8988T (cell line): Measurements from ENCODE around the gene PHACTR1.
A peak's percentile ranks its signal among the peaks of the same experiment; 100 is the strongest.

ENCODE experiments used
- DNase-seq: peaks from one replicate; pipeline ENCODE4 v3.0.0; 2011

The PHACTR1 gene

GRCh38 chr6:12803486-12803885 is 86.9 kb downstream of the PHACTR1 start:
- no peak for DNase-seq

GRCh38 chr6:12804952-12805645 is 88.5 kb downstream of the PHACTR1 start:
- no peak for DNase-seq

- no peak for DNase-seq
Measured at GRCh38 chr6:12806136-12806535, 89.6 kb downstream of the PHACTR1 start.

GRCh38 chr6:12806796-12807195 is 90.2 kb downstream of the PHACTR1 start:
- no peak for DNase-seq

- no peak for DNase-seq
Measured at GRCh38 chr6:12811519-12811918, 95.0 kb downstream of the PHACTR1 start.

GRCh38 chr6:12813321-12813720 is 96.8 kb downstream of the PHACTR1 start:
- DNase-seq: no peak

- no peak for DNase-seq
Measured at GRCh38 chr6:12814015-12814414, 97.4 kb downstream of the PHACTR1 start.

- no peak for DNase-seq
Measured at GRCh38 chr6:12815089-12815488, 98.5 kb downstream of the PHACTR1 start.

- no peak for DNase-seq
Measured at GRCh38 chr6:12815884-12816600, 99.5 kb downstream of the PHACTR1 start.

- no peak for DNase-seq
Measured at GRCh38 chr6:12818324-12818723, 101.8 kb downstream of the PHACTR1 start.

GRCh38 chr6:12823847-12824246 is 107.3 kb downstream of the PHACTR1 start:
- DNase-seq: no peak

GRCh38 chr6:12826584-12826983 is 110.0 kb downstream of the PHACTR1 start:
- no peak for DNase-seq

GRCh38 chr6:12827921-12828320 is 111.4 kb downstream of the PHACTR1 start:
- DNase-seq: no peak

- DNase-seq: no peak
Measured at GRCh38 chr6:12832226-12832735, 115.7 kb downstream of the PHACTR1 start.

GRCh38 chr6:12836009-12836408 is 119.4 kb downstream of the PHACTR1 start:
- DNase-seq: no peak

GRCh38 chr6:12841619-12842018 is 125.1 kb downstream of the PHACTR1 start:
- no peak for DNase-seq

GRCh38 chr6:12842114-12842513 is 125.5 kb downstream of the PHACTR1 start:
- DNase-seq: no peak

GRCh38 chr6:12842658-12843057 is 126.1 kb downstream of the PHACTR1 start:
- DNase-seq: no peak

GRCh38 chr6:12844284-12845223 is 128.0 kb downstream of the PHACTR1 start:
- DNase-seq: peak; percentile 14

- no peak for DNase-seq
Measured at GRCh38 chr6:12845224-12846004, 128.8 kb downstream of the PHACTR1 start.

GRCh38 chr6:12848964-12849808 is 132.6 kb downstream of the PHACTR1 start:
- DNase-seq: no peak
